Measurements from ENCODE around the gene SLC7A1.
A peak's percentile ranks its signal among the peaks of the same experiment; 100 is the strongest.
"Not testable (repeated sequence)": the region's sequence is repeated elsewhere in the genome, so short reads cannot be mapped to it uniquely, and the experiment has no call there.

The SLC7A1 gene

DNA sequence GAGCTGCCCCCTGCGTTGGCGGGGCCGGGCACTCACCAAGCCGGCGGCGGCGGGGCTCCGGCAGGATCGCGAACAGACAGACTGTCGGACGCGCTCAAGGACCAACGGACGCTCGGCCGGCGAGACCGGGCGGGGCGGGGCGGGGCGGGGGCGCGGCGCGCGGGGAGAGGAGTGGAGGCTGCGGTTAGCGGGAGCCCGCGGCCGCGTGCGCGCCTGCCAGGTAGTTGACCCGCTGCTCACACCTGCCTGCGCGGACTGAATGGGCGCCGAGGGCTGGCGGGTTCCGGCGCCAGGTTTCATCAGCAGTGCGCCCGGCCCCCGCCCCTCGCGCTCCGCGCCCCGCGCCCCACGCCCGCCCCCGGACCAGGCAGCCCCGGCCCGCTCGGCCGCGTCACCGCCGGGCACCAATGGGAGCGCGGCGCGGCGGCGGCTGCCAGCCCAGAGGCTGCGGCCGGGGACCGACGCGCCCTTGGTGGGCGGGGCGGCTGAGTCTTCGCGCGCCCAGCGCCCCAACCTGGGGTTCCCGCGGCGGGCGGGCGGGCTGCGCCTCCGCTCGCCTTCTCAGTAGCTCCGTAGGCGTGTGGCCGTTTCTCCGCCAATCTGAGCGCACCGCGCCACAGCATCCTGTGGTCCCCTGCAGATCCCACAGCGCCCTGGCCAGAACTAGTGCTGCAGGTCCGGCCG, at the start of gene SLC7A1:
Gene SLC7A1 (minus strand): TSS at position 309 of the 684 bp plus-strand sequence. CDS start 59,500 bp downstream, outside the sequence.
- peak; percentile 67 to 84 (median 72) for DNase-seq (ENCODE audit: low read depth in 3 of 3)

DNA sequence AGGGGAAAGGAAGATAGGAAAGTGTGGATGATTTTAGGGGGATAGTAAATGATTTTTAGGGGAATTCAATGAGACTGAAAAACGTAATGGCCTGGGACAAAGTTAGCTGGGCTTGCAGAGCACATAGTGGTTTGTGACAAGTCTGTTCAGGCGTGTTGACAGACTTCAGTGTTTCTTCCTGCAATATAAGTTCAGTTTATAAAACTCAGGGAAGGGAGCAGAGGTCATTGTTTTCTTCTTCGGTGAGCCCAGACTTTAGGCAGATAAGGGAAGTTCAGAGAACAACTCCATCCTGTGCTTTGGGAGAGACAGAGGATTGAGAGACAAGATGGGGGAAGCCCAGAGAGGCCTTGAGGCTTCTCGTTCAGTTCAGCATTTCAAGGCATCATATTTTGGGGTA, 45.2 kb upstream of the SLC7A1 start:
- no peak for DNase-seq (ENCODE audit: low read depth in 3 of 3)

DNA sequence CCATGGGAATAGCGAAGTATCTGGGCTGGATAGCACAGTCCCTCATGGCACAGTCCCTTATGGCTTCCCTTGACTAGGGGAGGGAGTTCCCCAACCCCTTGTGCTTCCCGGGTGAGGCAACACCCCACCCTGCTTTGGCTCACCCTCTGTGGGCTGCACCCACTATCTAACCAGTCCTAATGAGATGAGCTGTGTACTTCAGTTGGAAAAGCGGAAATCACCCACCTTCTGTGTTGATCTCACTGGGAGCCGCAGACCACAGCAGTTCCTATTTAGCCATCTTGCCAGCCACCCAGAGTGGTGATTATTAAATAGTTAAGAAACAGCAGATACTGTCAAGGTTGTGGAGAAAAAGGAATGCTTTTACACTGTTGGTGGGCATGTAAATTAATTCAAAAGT, 41.3 kb upstream of the SLC7A1 start:
- not testable (repeated sequence) for DNase-seq (ENCODE audit: low read depth in 3 of 3)

DNA sequence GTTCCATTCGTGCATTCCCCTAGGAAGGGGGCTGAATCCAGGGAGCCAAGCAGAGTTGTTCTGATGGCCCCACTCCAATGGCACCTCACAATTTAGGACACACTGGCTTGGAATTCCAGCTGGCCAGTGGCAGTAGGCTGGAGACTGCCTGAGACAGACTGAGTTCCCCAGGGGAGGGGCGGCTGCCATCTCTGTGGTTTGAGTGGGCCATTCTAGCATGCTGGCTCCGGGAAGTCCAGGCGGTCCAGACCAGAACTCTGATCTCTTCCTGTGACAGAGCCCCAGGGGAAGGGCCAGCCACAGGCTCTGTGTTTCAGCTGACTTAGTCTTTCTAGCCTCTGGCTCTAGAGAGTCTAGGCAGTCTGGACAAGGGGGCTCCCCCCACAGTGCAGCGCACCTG, 29.5 kb upstream of the SLC7A1 start:
- no peak for DNase-seq (ENCODE audit: low read depth in 3 of 3)

DNA sequence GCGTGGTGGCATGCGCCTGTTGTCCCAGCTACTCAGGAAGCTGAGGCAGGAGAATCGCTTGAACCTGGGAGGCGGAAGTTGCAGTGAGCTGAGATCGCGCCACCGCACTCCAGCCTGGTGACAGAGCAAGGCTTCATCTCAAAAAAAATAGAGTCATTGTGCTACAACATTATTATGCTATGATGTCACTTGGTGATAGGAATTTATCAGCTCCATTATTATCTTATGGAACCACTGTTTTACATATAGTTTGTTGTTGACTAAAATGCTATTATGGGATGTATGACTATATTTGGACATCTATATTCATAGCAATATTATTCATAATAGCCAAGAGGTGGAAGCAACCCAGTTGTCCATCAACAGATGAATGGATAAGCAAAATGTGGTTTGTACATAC, 26.4 kb upstream of the SLC7A1 start:
- DNase-seq (ENCODE audit: low read depth in 3 of 3): no peak

DNA sequence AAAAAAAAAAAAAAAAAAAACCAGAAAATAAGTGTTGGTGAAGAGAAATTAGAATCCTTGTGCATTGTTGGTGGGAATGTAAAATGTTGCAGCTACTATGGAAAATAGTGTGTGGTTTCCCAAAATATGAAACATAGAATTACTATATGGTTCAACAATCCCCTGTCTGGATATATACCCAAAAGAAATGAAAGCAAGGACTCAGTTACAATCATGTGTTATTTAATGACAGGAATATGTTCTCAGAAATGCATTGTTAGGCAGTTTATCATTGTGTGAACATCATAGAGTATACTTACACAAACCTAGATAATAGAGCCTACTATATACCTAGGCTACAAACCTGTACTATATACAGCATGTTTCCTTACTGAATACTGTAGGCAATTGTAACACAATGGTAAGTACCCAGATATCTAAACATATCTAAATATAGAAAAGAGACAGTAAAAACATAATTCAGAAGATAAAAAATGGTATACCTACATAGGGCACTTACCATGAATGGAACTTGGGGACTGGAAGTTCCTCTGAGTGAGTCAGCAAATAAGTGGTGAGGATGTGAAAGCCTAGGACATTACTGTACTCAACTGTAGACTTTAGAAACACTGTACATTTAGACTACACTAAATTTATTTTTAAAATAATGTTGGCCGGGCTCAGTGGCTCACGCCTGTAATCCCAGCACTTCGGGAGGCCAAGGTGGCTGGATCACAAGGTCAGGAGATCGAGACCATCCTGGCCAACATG, 25.7 kb upstream of the SLC7A1 start:
- no peak for DNase-seq (ENCODE audit: low read depth in 3 of 3)

DNA sequence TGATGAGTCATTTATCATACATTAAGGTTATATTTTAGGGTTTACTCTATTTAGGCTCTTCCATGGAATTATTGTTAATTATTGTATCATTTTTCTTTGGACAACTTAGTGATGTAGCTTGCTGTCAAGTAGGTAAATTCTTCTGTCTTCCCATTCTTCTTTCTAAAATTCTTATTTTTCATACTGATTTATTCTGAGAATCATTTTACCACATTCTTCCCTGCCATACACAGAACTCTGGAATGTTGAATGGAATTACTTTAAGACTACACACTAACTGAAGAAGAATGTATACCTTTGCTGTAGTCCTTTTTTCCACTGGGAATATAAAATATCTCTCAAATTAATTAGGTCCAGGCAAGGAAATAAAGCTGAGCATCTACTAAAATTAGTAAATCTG, 24.5 kb upstream of the SLC7A1 start:
- no peak for DNase-seq (ENCODE audit: low read depth in 3 of 3)

DNA sequence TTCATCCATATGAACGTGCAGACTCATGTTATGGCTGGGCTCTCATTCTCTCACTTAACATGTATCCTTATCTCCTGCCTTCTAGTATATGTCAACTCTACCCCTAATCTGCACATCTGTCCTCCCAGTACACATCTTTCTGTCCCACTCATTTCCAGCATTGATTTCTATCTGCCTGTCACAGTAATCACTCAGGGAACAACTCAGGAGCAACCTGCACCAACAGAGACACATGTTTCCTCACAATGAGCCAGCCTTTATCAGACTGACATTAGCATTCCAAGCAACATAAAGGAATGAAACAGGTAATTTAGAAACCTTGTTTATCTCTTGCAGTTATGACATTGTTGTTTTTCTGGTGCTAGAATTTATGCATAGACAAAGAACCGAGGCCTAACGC, 17.6 kb upstream of the SLC7A1 start:
- no peak for DNase-seq (ENCODE audit: low read depth in 3 of 3)

DNA sequence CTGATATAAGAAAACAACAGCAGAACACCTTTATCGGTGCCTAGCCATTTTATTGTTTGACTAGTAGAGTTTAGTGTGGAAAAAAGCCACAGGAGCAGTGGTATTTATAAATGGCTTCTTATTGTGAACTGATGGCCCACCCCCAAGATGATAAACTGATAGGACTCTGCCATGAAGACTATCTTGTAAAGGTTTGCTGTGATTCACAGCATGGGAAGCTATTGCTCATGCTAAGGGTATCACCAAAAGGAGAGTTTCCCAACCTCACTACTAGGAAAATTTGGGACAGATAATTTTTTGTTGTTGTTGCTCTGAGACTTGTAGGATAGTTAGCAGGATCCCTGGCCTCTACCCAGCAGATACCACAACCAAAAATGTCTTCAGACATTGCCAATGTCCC, 12.0 kb upstream of the SLC7A1 start:
- DNase-seq (ENCODE audit: low read depth in 3 of 3): no peak

DNA sequence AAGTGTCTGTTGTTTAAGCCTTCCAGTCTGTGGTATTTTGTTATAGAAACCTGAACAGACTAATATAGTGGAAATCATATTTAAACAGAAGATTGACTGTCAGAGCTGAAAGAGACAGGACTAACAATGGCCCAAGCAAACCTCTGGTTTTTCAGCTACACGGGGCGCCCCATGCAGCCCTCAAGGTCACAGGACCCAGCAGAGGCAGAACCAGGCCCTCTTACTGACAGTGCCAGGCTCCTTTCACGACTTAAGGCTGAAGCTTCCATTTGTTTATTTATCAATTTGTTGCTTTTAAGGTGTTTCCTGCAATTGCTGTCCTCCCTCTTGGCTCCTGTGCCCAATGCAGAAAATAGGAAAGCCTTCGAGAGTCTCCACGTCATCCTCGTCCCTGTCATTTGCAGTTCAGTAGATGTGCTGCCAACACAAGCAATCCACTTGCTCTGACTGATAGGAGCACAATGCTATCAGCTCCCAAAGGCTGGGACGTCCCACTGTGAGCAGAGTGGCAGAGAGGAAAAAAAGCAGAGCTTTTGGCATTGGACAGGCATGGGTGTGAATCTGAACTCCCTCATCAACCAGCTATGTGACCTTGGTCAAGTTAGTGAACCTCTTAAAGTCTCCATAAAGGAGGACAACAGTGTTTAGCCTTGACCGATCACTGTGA, 10.5 kb upstream of the SLC7A1 start:
- no peak for DNase-seq (ENCODE audit: low read depth in 3 of 3)

DNA sequence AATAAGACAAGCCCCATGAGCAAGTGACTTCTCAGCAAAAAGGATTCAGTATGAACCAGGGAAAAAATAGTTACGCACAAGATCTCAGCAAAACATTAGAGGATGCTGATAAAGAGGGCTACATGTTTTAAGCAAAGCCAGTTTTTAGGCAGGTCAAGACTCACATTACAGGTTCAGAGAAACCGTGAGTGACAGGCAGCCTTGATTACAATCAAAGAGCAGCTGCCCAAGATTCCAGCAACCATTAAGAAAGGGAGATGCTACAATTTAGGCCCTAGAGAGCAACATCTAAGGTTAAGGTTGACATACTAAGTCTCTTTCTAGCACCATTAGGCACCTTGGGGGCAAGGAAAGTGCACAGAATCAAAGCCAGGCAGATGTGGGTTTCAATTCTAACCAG, 2.8 kb upstream of the SLC7A1 start:
- DNase-seq (ENCODE audit: low read depth in 3 of 3): no peak

DNA sequence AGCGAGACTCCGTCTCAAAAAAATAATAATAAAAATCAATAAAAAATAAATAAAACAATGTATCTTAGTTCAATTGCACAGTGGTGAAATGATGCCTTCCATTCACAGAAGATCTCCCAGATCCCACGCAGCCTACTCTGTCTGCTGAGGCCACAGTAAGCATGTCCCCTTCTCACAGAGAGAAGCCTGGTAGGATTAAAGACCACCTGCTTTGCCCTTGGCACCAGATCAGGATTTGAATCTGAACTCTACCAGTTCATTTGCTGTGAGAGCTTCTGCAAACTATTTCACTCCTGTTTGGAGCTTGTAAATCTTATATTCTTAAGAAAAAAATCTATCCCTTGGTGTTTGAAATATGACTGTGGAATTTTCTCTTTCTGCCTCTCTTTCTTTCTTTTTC, 2.2 kb upstream of the SLC7A1 start:
- DNase-seq (ENCODE audit: low read depth in 3 of 3): no peak

DNA sequence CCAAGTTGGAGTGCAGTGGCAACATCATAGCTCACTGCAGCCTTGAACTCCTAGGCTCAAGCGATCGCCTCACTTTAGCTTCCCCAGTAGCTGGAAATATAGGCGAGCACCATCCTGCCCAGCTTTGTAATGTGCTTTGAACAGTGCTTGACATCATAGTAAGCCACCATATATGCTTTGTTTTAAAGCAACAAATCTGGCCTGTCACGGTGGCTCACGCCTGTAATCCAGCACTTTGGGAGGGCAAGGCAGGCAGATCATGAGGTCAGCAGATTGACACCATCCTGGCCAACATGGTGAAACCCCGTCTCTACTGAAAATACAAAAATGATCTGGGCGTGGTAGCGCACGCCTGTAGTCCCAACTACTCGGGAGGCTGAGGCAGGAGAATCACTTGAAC, 1.8 kb upstream of the SLC7A1 start:
- DNase-seq (ENCODE audit: low read depth in 3 of 3): no peak

DNA sequence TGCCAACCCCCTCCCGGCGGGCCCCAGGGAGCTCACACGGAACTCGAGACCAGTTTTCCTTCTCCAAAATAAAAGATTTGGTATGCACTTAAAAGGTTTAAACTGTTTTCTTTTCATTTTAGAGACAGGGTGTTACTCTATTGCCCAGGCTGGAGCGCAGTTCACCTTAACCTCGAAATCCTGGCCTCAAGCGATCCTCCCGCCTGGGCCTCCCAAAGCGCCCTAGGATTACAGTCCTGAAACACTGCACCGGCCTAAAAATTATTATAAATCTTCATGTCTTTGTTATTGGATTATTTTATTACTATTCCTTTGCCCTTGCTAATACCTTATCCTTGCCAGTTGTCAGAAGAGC, 553 bp upstream of the SLC7A1 start:
- no peak for DNase-seq (ENCODE audit: low read depth in 3 of 3)

DNA sequence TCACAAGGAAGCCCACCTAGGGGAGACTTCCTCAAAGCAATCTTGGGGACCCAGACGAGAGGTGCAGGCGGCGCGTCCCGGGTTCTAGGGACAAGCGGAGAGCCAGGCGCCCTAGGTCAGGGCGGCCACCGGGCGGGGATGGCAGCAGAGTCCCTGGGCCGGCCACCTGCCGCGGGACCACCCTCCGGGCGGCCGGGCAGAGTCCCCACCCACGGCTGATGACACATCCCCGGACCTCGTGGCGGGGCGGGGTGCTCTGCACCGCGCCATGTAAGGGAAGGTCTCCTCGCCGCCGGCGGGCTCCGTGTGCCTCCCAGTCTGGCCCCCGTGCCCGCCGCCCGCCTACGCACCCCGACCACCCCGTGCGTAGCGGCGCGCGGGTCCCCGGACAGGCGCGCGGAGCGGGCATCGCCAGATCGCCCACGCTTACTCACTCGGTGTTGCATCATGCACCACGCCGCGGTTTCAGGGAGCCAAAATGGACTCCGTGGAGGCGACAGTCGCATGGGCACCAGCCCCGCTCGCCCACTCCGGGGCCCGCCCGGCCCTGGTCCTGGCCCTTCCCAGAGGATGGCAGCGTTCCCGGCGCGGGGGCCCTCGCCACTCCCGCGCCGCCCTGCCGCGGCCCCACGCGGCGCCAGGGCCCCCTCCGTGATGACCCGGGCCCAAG, 643 bp downstream of the SLC7A1 start:
- DNase-seq (ENCODE audit: low read depth in 3 of 3): peak; percentile 47 to 68 (median 58)

DNA sequence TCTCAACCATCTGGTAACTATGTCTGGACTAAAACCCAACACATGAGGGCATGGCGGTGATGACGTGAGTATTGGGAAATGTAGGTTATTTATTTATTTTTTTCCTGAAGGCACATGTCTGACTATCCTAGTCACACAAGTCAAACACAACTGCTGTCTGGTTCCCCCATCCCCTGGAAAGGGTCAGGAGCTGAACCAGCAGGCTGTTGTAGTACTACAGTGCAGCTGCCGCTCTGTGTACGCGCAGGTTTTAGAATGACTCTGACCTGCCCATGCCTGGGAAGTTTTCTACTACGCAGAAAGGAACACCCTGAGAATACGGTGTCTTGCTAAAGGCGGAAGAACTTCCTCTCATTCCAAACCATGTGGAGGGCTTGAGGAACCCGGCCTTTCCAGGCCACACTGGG, 1.2 kb downstream of the SLC7A1 start:
- peak; percentile 26 to 34 (median 29) for DNase-seq (ENCODE audit: low read depth in 3 of 3)

DNA sequence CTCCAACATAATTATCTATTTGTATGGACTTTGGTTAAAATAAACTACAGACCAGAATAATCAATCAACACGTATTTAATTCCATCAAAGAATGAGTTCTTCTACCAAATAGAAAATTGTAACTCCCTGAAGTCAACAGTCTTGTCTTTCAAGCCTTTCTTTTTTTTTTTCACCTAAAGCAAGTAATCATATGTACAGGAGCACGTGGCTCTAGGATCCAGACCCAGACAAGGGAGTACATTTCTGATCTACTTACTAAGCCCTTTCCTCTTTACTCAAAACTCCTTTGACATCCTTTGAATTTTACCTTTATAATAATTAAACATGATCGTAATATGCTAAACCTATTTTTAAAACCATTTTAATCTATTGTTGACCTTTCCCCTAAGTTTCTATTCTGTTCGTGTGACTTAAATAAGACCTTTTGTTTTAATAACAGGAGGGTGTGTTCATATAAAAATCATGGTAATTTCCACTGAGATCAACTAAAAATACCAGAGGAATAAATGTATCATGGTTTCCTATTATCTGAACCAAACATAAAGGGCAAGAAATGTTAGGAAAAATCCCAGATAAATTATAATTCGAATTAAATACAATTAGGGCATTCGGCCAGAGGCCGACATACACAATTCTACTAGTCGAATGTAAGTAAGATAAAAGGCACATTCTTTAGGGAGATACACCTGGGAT, 1.7 kb downstream of the SLC7A1 start:
- DNase-seq (ENCODE audit: low read depth in 3 of 3): no peak

DNA sequence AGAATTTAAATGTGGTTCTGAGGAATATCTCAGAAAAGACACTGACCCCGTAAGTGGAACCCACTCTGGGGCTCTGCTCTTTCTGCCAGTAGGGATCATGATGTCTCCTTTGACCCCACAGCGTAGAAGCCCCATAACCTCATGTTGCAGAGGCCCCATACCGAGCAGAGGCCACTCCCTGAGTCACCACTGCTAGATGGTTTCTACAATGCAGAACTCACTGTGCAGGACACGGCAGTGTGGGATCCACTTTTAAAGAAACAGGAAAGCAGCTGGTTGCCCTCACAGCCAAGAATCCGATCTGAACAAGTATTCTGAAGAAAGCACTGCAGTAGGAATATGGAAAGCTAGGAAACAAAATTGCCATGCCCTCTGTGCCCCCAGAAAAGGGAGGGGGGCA, 4.2 kb downstream of the SLC7A1 start:
- DNase-seq (ENCODE audit: low read depth in 3 of 3): no peak

DNA sequence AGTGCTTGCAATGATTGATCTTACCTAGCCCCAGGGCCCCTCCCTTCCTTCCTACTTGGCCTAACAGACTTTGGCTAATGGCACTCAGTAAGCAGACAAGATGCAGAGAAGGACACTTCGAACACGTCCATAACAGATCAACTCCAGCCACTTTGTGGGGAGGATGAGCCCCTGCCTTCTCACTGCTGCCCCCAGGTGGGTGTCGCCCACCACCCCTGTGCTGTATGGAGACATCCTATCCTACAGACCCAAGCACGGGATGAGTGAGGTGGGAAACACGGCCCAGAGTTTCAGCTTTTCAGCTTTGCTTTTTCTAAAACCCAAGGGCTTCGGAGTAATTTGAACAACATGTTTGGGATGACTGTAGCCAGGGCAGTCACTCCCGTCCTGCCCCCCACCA, 5.5 kb downstream of the SLC7A1 start:
- no peak for DNase-seq (ENCODE audit: low read depth in 3 of 3)

DNA sequence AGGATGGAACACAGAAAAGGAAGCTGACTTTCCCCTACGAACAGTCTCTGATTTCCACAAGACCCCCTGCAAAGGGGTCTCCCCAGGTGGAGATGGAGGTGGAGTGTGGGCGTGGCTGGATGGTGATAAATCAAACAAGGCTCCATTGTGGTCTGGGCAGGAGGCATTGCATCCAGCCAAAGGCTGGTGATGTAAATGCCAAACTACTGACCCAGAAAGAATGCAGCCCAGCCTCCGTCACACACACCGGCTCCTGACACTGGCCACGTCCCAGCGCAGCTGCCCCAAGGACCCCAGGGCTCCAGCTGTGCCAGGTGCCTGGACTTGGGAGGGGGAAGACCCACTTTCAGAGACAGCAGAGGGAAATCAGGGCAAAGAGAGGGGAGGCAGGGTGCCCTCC, 6.3 kb downstream of the SLC7A1 start:
- DNase-seq (ENCODE audit: low read depth in 3 of 3): no peak

DNA sequence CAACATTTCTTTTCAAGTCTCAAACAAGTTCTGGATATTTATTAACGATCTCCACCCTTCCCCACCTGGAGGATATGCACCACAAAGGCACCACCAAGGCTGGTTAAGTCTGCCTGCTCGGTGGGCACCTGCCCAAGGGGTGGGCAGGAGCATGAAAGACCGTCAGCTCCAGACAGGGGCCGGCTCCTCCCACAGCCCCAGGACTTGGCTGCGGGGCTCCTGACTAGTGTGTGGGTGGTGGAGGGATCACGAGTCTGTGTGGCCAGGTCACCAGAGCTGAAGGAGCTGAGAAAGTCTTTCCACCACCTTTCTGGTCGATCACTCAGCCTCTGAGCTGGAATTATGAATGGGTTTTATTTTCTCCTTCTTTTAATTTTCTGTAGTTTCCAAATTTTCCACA, 7.8 kb downstream of the SLC7A1 start:
- DNase-seq (ENCODE audit: low read depth in 3 of 3): no peak
